NCI-H1694 treated with DMSO at 0.1 percent for 48 hours (cell line): ENCODE measurements around the gene EPC1.

Experiments
- DNase-seq: peaks from one replicate; lab custom pipeline; 2025; lab: John Stamatoyannopoulos, UW

Gene EPC1

DNA sequence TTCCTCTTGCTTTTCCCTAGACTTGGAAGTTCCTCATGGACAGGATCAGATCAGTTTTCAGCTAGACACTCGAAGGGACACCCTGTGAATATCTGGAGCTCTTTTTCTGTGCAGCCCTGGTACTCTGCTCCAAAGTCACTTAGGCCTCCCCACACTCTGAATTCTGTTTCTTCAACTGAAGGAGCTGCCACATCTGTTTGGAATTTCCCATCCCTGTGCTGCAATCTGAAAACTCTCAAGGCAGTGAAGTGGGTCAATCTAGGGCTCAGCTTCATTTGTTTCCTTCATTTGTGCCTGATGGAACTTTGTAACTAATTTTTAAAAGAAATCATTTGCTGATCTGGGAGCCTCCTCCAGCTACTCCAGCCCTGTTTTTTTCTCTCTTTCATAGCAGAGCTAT, 9.6 kb downstream of the EPC1 start:
- DNase-seq, result no peak

DNA sequence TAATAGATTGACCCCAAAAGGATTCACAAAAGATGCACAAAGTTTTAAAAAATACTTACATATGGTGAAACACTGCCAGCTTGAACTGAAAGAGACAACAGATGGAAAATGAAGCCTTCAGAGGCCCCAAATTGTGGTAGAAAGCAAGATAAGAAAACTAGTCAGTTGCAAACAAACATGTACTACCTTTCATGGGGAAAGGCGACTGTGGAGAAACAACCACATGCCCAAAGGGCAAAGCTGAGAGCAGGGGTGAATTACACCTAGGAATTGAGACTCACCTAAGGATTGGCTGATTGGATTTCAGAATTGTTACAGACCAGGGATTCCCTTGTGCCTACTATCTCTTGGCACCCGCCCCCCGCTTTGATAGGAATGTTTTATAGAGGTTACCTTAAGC, 13.1 kb downstream of the EPC1 start:
- DNase-seq, result no peak

GRCh38 chr10:32332299-32332750, 14.6 kb downstream of the EPC1 start:
- no peak for DNase-seq

DNA sequence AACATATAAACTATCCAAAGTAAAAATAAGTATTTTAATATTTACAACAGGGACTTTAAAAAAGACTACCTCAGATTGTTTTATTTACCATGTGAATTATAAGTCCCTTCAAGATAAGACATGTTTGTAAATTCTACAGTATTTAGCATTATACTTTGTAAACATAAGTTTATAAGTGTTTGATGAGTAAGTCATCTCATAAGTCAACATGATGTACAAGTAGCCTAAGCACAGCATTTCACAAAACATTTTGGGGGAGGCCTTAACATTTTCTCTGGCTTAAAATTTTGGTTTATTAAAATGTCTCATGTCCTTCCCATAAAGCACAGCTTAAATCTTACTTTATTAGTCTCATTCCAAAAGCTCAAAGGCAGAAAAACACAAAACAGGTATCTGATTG, 15.4 kb downstream of the EPC1 start:
- no peak for DNase-seq

DNA sequence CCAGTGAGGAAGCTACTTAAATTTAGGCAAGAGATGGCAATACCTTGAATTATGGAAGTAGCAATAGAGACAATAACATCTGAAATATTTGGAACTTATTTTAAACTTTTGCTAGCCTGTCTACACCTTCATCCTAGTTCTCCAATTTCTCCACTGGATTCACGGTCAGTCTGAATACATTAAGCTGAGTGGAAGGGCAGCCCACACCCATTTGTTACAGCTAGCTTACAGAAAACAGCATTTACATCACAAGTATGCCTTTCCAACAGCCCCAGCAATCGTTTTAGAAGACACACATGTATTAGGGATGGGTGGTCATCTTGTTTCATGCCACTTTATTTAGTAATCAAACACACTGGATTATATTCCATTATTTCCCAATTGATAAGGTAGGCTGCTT, 16.7 kb downstream of the EPC1 start:
- DNase-seq, result no peak

DNA sequence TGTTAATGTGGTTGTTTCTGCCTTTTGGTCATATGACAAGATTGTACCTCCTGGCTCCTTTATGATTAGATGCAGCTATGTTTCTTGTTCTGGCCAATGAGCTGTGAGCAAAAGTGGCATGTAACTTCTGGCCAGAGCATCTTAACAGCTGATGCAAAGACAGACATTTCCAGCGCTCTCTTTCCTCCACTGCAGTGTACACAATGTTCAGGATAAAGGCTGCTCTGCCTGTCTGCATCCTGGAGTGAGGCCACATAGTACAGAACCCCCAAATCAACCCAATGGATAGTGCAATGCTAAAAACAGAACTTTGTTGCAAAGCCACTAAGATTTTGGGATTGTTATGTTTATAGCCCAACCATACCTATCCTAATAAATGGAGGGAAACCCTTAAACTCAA, 17.9 kb downstream of the EPC1 start:
- DNase-seq, result no peak

DNA sequence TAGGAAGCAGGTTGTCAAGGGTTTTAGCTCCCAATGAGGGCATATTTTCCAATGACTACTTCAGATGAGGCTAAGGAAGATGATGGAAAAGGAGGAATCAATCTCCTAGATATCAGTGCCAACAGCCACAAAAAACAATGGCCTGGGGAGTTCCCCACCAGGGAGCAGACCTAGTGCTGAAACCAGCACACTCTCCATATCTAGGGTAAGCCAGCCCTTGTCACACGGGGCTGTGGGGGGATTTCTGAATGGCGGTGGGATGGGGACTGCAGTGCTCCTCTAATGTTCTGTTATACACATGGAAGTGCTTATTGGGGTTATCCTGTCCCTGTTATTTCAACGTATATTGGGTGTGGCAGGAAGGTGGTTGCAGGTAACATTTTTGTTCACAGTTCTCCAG, 18.5 kb downstream of the EPC1 start:
- no peak for DNase-seq

- no peak for DNase-seq
Measured at GRCh38 chr10:32327364-32327691, 19.6 kb downstream of the EPC1 start.

GRCh38 chr10:32326680-32327363, 20.1 kb downstream of the EPC1 start:
- no peak for DNase-seq

DNA sequence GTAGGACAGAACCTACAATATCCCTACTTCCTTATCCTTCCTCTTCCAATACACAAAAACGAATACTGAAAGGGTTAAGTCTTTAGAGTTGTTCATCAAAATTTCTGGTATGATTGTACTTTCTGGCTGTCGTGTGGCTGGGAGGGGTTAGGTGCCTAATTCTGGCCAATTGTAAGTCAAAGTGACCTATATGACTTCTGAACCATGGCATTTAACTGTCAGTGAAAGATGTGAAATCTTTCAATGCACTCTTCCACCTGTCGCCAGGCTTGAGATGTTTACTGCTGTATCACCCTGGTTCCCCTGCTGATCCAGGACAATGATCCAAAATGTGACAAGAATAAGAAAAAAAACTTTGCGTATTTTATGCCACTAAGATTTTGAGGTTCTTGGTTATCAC, 20.8 kb downstream of the EPC1 start:
- DNase-seq, result no peak

GRCh38 chr10:32323051-32323450, 23.9 kb downstream of the EPC1 start:
- no peak for DNase-seq

DNA sequence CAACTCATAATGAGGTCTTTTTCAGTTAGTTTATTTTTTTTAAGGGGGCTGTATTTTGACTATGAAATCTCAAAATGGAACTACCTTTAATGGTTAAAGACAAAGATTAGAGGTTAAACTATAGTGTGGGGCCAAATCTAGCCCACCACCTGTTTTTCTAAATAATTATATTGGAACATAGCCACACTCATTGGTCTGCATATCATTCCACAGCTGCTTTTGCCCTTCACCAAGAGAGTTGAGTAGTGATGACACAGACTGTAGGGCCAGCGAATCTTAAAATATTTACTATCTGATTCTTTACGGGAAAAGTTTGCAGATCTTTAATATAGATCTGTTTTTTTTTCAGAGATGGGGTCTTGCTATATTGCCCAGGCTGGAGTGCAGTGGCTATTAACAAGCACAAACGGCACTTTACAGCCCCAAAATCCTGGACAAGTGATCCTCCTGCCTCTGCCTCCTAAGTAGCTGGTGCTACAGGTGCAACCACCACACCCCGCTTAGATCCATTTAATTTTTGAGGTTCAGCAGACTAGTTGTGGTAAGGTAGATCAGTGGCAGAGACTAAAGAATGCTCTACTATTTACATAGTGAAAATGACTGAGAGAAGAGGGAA, 25.8 kb downstream of the EPC1 start:
- DNase-seq, result no peak

DNA sequence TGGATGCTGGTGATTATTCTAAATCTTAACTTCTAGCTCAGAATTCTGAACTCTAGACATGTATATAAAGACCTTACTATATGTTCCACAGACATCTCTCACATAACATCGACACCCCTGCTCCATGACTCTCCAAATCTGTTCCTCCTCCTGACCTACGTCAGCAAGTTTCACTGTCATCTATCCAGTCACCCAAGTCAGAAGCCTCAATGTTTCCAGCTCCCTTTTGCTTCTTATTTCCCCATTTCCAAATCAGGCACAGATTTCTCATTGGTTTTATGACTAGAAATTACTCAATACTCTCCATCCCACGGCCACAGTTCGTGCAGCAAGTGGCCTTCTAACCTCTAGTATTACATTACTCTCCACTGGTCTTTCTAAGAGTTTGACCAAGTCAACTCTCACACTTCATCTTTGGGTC, 28.5 kb downstream of the EPC1 start:
- no peak for DNase-seq

- no peak for DNase-seq
Measured at GRCh38 chr10:32317795-32318357, 29.1 kb downstream of the EPC1 start.

DNA sequence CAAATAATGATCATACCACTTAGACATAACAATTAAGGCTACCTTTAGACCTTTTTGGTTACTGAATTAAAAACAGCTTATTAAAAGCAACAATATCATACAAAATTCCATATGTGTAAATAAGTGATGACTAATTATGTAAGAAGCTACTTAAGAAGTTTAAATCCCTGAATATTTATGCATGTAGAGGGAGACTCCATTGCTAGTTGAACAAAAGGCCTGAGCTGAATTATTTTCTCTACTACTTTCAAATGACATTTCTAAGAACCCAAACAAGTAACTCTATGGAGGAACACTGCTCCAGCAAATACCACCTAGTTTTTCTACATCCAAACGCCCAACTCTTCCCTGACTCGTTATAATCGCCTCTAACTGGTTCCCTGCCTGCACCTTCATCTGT, 31.5 kb downstream of the EPC1 start:
- DNase-seq, result no peak

DNA sequence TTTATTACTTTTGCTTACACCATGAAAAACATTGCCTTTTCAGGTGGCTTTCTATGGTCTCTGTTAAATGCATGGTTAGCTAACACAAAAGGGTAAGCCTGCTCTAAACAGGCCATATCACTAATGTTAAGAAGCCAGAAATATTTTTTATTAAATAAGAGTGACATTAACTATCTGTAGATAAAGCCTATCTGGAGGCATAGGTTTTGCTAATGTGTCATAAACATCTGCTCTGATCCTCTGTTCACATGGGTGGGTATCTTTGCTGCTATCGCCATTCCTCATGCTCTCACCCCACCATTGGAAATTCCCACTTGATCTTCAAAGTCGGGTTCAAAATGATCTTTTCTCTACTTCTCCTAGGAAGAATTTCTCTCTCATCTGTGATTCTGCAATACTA, 32.4 kb downstream of the EPC1 start:
- DNase-seq, result no peak

DNA sequence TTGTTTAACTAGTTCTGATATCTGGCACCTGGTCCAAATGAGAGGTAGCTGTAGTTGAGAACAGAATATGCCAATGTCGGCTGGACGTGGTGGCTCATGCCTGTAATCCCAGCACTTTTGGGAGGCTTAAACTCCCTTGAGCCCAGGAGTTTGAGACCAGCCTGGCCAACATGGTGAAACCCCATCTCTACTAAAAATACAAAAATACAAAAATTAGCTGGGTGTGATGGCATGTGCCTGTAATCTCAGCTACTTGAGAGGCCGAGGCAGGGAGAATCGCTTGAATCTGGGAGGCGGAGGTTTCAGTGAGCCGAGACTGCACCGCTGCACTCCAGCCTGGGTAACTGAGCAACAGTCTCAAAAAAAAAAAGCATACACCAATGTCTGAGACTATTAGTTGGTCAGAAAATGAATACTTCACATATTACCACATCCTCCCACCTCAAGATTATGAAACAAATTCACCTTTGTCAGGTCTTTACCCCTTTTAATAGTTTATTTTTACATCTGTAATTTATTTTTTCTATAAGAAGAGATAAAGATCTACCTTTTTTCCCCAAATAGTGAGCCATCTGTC, 38.8 kb downstream of the EPC1 start:
- DNase-seq, result no peak

DNA sequence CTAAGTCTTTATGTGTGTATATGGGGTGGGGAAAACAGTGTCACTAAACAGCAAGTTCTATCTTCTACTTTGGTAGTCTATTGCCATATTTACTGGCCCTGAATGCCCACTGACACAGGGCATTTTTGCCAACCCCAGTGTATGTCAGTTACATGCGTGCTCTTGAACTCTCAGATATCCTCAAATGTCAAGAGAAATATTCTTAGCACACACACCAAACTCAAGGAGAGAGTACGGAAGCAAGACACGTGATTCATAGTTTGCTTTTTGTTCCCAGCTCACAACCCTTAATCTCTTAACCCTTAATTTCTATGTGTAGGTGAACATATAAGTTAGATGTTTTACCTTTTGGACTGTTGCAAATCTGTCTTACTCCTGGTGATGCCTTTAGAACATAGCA, 39.3 kb downstream of the EPC1 start:
- DNase-seq, result no peak

DNA sequence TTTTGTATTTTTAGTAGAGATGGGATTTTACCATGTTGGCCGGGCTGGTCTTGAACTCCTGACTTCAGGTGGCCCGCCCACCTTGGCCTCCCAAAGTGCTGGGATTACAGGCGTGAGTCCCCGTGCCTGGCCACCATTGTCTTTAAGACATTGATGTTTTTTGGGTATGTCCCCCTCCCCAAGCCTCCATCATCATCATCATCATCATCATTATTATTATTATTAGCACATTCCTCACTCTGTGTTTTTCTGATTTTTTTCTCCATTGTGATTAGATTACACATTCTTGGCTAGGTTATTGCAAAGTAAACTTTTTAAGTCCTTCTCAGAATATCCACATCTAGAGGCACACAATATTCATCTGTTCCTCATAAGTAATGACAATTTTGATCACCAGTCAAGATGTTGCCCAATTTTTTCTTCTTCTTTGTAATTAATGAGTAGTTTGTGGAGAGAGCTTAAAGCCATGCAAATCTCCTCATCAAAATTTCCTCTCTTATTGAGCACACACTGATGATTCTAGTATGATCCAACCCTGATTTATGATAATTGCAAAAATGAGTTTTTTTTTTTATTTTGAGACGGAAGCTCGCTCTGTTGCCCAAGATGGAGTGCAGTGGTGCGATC, 47.5 kb downstream of the EPC1 start:
- no peak for DNase-seq

DNA sequence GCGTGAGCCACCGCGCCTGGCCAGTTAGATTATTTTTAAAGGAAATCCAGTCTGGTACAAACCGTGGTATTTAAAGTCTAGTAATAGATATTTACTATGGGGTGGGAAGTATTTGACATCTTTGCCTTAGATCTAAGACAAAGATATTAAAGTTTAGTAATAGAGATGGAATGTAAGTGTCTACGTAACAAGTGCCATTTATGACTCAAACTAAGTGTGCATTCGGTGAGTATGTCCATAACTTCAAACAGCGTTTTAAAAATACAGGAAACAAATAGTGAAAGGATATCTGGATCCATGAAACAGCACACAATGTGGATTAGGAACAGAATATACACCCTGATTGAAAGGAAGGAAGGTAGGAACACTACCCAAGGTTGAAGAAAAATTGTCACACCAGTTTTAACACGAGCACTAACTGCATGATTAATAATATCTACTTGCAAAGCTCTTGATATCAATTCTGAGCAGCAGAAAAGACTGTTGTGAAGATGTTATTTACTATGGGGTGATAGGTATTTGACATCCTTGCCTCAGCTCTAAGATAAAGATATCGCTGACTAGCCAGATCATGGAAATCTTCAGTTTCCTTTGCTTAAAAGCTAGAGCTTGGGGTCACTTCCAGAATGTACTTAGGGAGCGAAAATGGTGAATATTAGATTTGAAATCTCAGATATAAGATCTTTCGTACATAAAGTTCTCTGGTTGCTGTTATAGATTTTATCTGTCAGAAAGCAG, 48.7 kb downstream of the EPC1 start:
- no peak for DNase-seq

GRCh38 chr10:32295027-32295426, 51.9 kb downstream of the EPC1 start:
- DNase-seq, result no peak

- DNase-seq, result no peak
Measured at GRCh38 chr10:32293581-32293980, 53.4 kb downstream of the EPC1 start.
